Duodenal mucosa (tissue), 2 donors: ENCODE measurements around the gene ADAMTSL3.
A peak's percentile ranks its signal among the peaks of the same experiment; 100 is the strongest.
"Not testable (repeated sequence)": the region's sequence is repeated elsewhere in the genome, so short reads cannot be mapped to it uniquely, and the experiment has no call there.

ENCODE experiments used
- H3K27ac ChIP-seq: one replicate; pipeline ENCODE4 v1.7.0; 2013; ENCODE audit warnings: low read depth, low read length
- H3K27me3 ChIP-seq, 2 donors: one replicate each; pipeline ENCODE4 v1.7.0; 2013; ENCODE audit warnings: low read length in 2 of 2, control low read depth in 1 of 2; ENCODE audit not compliant: insufficient read depth in 2 of 2, control insufficient read depth in 1 of 2
- H3K36me3 ChIP-seq, 2 donors: one replicate each; pipeline ENCODE4 v1.7.0; 2013; ENCODE audit warnings: low read length in 2 of 2, control low read depth in 1 of 2; ENCODE audit not compliant: insufficient read depth in 2 of 2, control insufficient read depth in 1 of 2
- H3K4me1 ChIP-seq, 2 donors: one replicate each; pipeline ENCODE4 v1.7.0; 2013; ENCODE audit warnings: low read length in 2 of 2, control low read depth in 1 of 2; ENCODE audit not compliant: insufficient read depth in 2 of 2, control insufficient read depth in 1 of 2
- H3K4me3 ChIP-seq, 2 donors: one replicate each; pipeline ENCODE4 v1.7.0; 2013; ENCODE audit warnings: low read length in 2 of 2, low read depth in 1 of 2
- H3K9ac ChIP-seq, 2 donors: one replicate each; pipeline ENCODE4 v1.7.0; 2013; ENCODE audit warnings: low read length in 2 of 2, low read depth in 1 of 2
- H3K9me3 ChIP-seq, 2 donors: one replicate each; pipeline ENCODE4 v1.7.0; 2013; ENCODE audit warnings: low read length in 2 of 2, control low read depth in 1 of 2; ENCODE audit not compliant: control insufficient read depth in 1 of 2

ADAMTSL3 gene

GRCh38 chr15:83734487-83734886 lies 80.6 kb downstream of the ADAMTSL3 start:
- no peaks in the 10 kb centered on the region for H3K4me1 ChIP-seq
- H3K9me3 ChIP-seq = peaks cover 0 to 5% of the 10 kb centered on the region in 2 donors
- H3K27ac ChIP-seq = no peak overlapping the region
- H3K36me3 ChIP-seq = no peaks in the 10 kb centered on the region
- H3K4me3 ChIP-seq = no peak overlapping the region
- H3K27me3 ChIP-seq = no peaks in the 10 kb centered on the region
- no peak overlapping the region for H3K9ac ChIP-seq

GRCh38 chr15:83739629-83740028 lies 85.7 kb downstream of the ADAMTSL3 start:
- H3K27ac ChIP-seq = no peak overlapping the region

GRCh38 chr15:83745771-83746170 lies 91.8 kb downstream of the ADAMTSL3 start:
- H3K27ac ChIP-seq = no peak overlapping the region
- H3K9ac ChIP-seq = no peak overlapping the region
- no peaks in the 10 kb centered on the region for H3K27me3 ChIP-seq
- no peaks in the 10 kb centered on the region for H3K4me1 ChIP-seq
- peaks cover 0 to 7% of the 10 kb centered on the region in 2 donors for H3K9me3 ChIP-seq
- no peak overlapping the region for H3K4me3 ChIP-seq
- no peaks in the 10 kb centered on the region for H3K36me3 ChIP-seq

More at GRCh38 chr15:83739629-83740028, 85.7 kb downstream of the ADAMTSL3 start:
- Histone ChIP-seq H3K27me3 (no peaks in the 10 kb centered on the region), H3K4me3 (no peak overlapping the region), H3K9me3 (peaks cover 0 to 7% of the 10 kb centered on the region in 2 donors), H3K9ac (no peak overlapping the region), H3K4me1 (no peaks in the 10 kb centered on the region), H3K36me3 (no peaks in the 10 kb centered on the region)

- Histone ChIP-seq H3K27ac (no peak overlapping the region), H3K9ac (no peak overlapping the region), H3K27me3 (no peaks in the 10 kb centered on the region)
Measured at GRCh38 chr15:83746231-83746630, 92.3 kb downstream of the ADAMTSL3 start.

GRCh38 chr15:83747050-83747717 lies 93.3 kb downstream of the ADAMTSL3 start:
- no peak overlapping the region for H3K9ac ChIP-seq
- H3K4me3 ChIP-seq = peak overlapping the region; percentile 10 to 16
- no peaks in the 10 kb centered on the region for H3K27me3 ChIP-seq
- no peaks in the 10 kb centered on the region for H3K36me3 ChIP-seq
- no peak overlapping the region for H3K27ac ChIP-seq
- H3K4me1 ChIP-seq = no peaks in the 10 kb centered on the region
- peaks cover 0 to 7% of the 10 kb centered on the region in 2 donors for H3K9me3 ChIP-seq

More at GRCh38 chr15:83746231-83746630, 92.3 kb downstream of the ADAMTSL3 start:
- H3K9me3 ChIP-seq = peaks cover 0 to 7% of the 10 kb centered on the region in 2 donors
- H3K36me3 ChIP-seq = no peaks in the 10 kb centered on the region
- no peak overlapping the region for H3K4me3 ChIP-seq
- no peaks in the 10 kb centered on the region for H3K4me1 ChIP-seq

GRCh38 chr15:83747718-83748110 lies 93.8 kb downstream of the ADAMTSL3 start:
- Histone ChIP-seq H3K36me3 (no peaks in the 10 kb centered on the region), H3K27ac (no peak overlapping the region), H3K9me3 (peaks cover 0 to 7% of the 10 kb centered on the region in 2 donors), H3K4me3 (peak overlapping the region; percentile 10 to 16), H3K27me3 (no peaks in the 10 kb centered on the region), H3K4me1 (no peaks in the 10 kb centered on the region), H3K9ac (no peak overlapping the region)

- Histone ChIP-seq H3K36me3 (no peaks in the 10 kb centered on the region), H3K4me1 (no peaks in the 10 kb centered on the region), H3K4me3 (no peak overlapping the region), H3K27me3 (no peaks in the 10 kb centered on the region), H3K9ac (no peak overlapping the region), H3K27ac (no peak overlapping the region), H3K9me3 (peaks cover 0 to 6% of the 10 kb centered on the region in 2 donors)
Measured at GRCh38 chr15:83753872-83754493, 100.1 kb downstream of the ADAMTSL3 start.

- H3K4me3 ChIP-seq, H3K27me3 ChIP-seq, H3K27ac ChIP-seq: not testable (repeated sequence)
Measured at GRCh38 chr15:83757291-83757690, 103.4 kb downstream of the ADAMTSL3 start.

GRCh38 chr15:83762367-83762766 lies 108.4 kb downstream of the ADAMTSL3 start:
- Histone ChIP-seq H3K36me3 (no peaks in the 10 kb centered on the region), H3K4me3 (no peak overlapping the region), H3K9me3 (peaks cover 0 to 6% of the 10 kb centered on the region in 2 donors), H3K4me1 (no peaks in the 10 kb centered on the region), H3K27me3 (no peaks in the 10 kb centered on the region), H3K27ac (no peak overlapping the region), H3K9ac (no peak overlapping the region)

More at GRCh38 chr15:83757291-83757690, 103.4 kb downstream of the ADAMTSL3 start:
- H3K36me3 ChIP-seq, H3K4me1 ChIP-seq, H3K9me3 ChIP-seq, H3K9ac ChIP-seq: not testable (repeated sequence)

- Histone ChIP-seq H3K4me1 (no peaks in the 10 kb centered on the region), H3K4me3 (no peak overlapping the region), H3K27ac (no peak overlapping the region), H3K27me3 (no peaks in the 10 kb centered on the region), H3K9me3 (peaks cover 0 to 6% of the 10 kb centered on the region in 2 donors), H3K36me3 (no peaks in the 10 kb centered on the region), H3K9ac (no peak overlapping the region)
Measured at GRCh38 chr15:83764201-83764838, 110.4 kb downstream of the ADAMTSL3 start.
